Hepatocyte (in vitro differentiated cells): Measurements from ENCODE around the gene FAXDC2. TPM values are rescaled to one million over a fixed set of nuclear protein-coding genes. Genes with fewer than 3 reads are reported as not detected.

ENCODE experiments used
- DNase-seq: peaks from one replicate; pipeline ENCODE4 v3.0.0-alpha.2; 2016; ENCODE audit warnings: low spot score
- H2AFZ ChIP-seq: fragments of 200-600 bp; sonication (generic); 2 replicates; pipeline ENCODE4 v1.6.0; 2016; ENCODE audit warnings: antibody characterized with exemption, mild to moderate bottlenecking
- H3K27ac ChIP-seq: fragments of 200-600 bp; sonication (generic); 2 replicates; pipeline ENCODE4 v1.5.1; 2016; ENCODE audit warnings: mild to moderate bottlenecking
- H3K27me3 ChIP-seq: fragments of 200-600 bp; sonication (generic); 2 replicates; pipeline ENCODE4 v1.6.1; 2016
- H3K36me3 ChIP-seq: fragments of 200-600 bp; sonication (generic); replicated peaks from 2 replicates; pipeline ENCODE4 v1.5.1; 2016; ENCODE audit warnings: low read depth; ENCODE audit not compliant: insufficient read depth
- H3K4me1 ChIP-seq: fragments of 200-600 bp; sonication (generic); 2 replicates; pipeline ENCODE4 v1.5.1; 2016; ENCODE audit warnings: mild to moderate bottlenecking, moderate library complexity; ENCODE audit not compliant: insufficient read depth
- H3K4me2 ChIP-seq: fragments of 200-600 bp; sonication (generic); 2 replicates; pipeline ENCODE4 v1.6.0; 2016
- H3K4me3 ChIP-seq: fragments of 200-600 bp; sonication (generic); 2 replicates; pipeline ENCODE4 v1.5.1; 2016; ENCODE audit warnings: mild to moderate bottlenecking
- H3K79me2 ChIP-seq: fragments of 200-600 bp; sonication (generic); 2 replicates; pipeline ENCODE4 v1.6.0; 2017; ENCODE audit warnings: mild to moderate bottlenecking
- H3K9me2 ChIP-seq: fragments of 200-600 bp; sonication (generic); replicated peaks from 2 replicates; pipeline ENCODE4 v1.6.0; 2017; ENCODE audit warnings: mild to moderate bottlenecking; ENCODE audit not compliant: insufficient read depth
- H3K9me3 ChIP-seq: fragments of 200-600 bp; sonication (generic); 2 replicates; pipeline ENCODE4 v1.5.1; 2016; ENCODE audit warnings: low read depth, mild to moderate bottlenecking
- H4K20me1 ChIP-seq: fragments of 200-600 bp; sonication (generic); 2 replicates; pipeline ENCODE4 v1.6.0; 2016; ENCODE audit warnings: mild to moderate bottlenecking; ENCODE audit not compliant: insufficient read depth, poor library complexity, severe bottlenecking
- CTCF ChIP-seq: fragments of 200-600 bp; sonication (generic); IDR thresholded peaks from 2 replicates; pipeline ENCODE4 v1.5.1; 2016; ENCODE audit warnings: antibody characterized with exemption, mild to moderate bottlenecking; ENCODE audit not compliant: poor library complexity
- EZH2 ChIP-seq: fragments of 200-600 bp; sonication (generic); IDR thresholded peaks from 2 replicates; pipeline ENCODE4 v1.6.1; 2016; ENCODE audit warnings: antibody characterized with exemption, mild to moderate bottlenecking, borderline replicate concordance
- EZH2phosphoT487 ChIP-seq: fragments of 200-600 bp; sonication (generic); IDR thresholded peaks from one replicate; pipeline ENCODE4 v1.6.1; 2018; ENCODE audit warnings: antibody characterized with exemption, mild to moderate bottlenecking, low read depth, moderate library complexity; ENCODE audit not compliant: unreplicated experiment, severe bottlenecking
- WGBS: methylation state at CpG from one replicate; pipeline ENCODE4 v1.1.6; 2016; ENCODE audit warnings: low lambda C conversion rate; ENCODE audit errors: missing lambda C conversion rate; 5-methylcytosine and 5-hydroxymethylcytosine counted together
- polyA plus RNA-seq: library from polyadenylated mRNA; unstranded; fragments of >200 nt; fragmentation: Nextera tagmentation; extraction: Ambion mirVana; gene quantifications from 2 replicates; pipeline ENCODE4 v1.2.1, GENCODE V29; 2016
- total RNA-seq: library from RNA; depleted of rRNA; stranded (reverse); fragments of >200 nt; gene quantifications from 2 replicates; pipeline ENCODE4 v1.2.3, GENCODE V29; 2014

FAXDC2 gene
- total and polyA plus RNA-seq, 2 experiments from 2014 or later: 23.1 to 28.5 TPM

GRCh38 chr5:154788212-154788611, 62.2 kb downstream of the FAXDC2 start:
- WGBS: 94% methylated on average over 5 of the region's 5 CpGs
- Histone ChIP-seq H3K27ac (no peak overlapping the region), H2AFZ (no peak overlapping the region), H3K9me3 (no peaks in the 10 kb centered on the region), H3K27me3 (no peaks in the 10 kb centered on the region), H3K79me2 (peaks cover 96% of the 10 kb centered on the region), H3K4me2 (no peak overlapping the region), H3K36me3 (no peaks in the 10 kb centered on the region), H3K9me2 (no peaks in the 10 kb centered on the region), H4K20me1 (peaks cover 75% of the 10 kb centered on the region), H3K4me3 (no peak overlapping the region), H3K4me1 (peaks cover 35% of the 10 kb centered on the region)
- no peak for TF ChIP-seq EZH2
- no peak for TF ChIP-seq EZH2phosphoT487
- TF ChIP-seq CTCF: no peak
- no peak for DNase-seq

GRCh38 chr5:154786414-154786813, 64.0 kb downstream of the FAXDC2 start:
- H4K20me1 ChIP-seq: peaks cover 89% of the 10 kb centered on the region
- H3K27ac ChIP-seq: peak overlapping the region; percentile 56

GRCh38 chr5:154784856-154785255, 65.5 kb downstream of the FAXDC2 start:
- no peak for TF ChIP-seq EZH2
- no peak for TF ChIP-seq CTCF
- no peak for TF ChIP-seq EZH2phosphoT487
- peaks cover 48% of the 10 kb centered on the region for H3K4me1 ChIP-seq
- H3K4me3 ChIP-seq: no peak overlapping the region
- H3K27ac ChIP-seq: peak overlapping the region; percentile 56
- H3K9me3 ChIP-seq: no peaks in the 10 kb centered on the region
- no peaks in the 10 kb centered on the region for H3K27me3 ChIP-seq
- no peak overlapping the region for H2AFZ ChIP-seq
- DNase-seq: no peak
- no peak overlapping the region for H3K4me2 ChIP-seq
- H3K36me3 ChIP-seq: no peaks in the 10 kb centered on the region
- peaks cover 98% of the 10 kb centered on the region for H4K20me1 ChIP-seq
- WGBS: 97% methylated on average over 2 of the region's 2 CpGs
- no peaks in the 10 kb centered on the region for H3K9me2 ChIP-seq
- peaks cover 100% of the 10 kb centered on the region for H3K79me2 ChIP-seq

More at GRCh38 chr5:154786414-154786813, 64.0 kb downstream of the FAXDC2 start:
- H3K27me3 ChIP-seq: no peaks in the 10 kb centered on the region
- H3K9me2 ChIP-seq: no peaks in the 10 kb centered on the region
- H3K4me2 ChIP-seq: peak overlapping the region; percentile 36
- H3K9me3 ChIP-seq: no peaks in the 10 kb centered on the region
- no peak for TF ChIP-seq EZH2
- TF ChIP-seq EZH2phosphoT487: no peak
- TF ChIP-seq CTCF: no peak
- peaks cover 98% of the 10 kb centered on the region for H3K79me2 ChIP-seq
- 38% methylated on average over 2 of the region's 2 CpGs for WGBS
- H3K36me3 ChIP-seq: no peaks in the 10 kb centered on the region
- H3K4me1 ChIP-seq: peaks cover 48% of the 10 kb centered on the region
- no peak overlapping the region for H3K4me3 ChIP-seq
- no peak for DNase-seq
- H2AFZ ChIP-seq: no peak overlapping the region
